ENCODE measurements around the gene ZNF469. TPM values are rescaled to one million over a fixed set of nuclear protein-coding genes. Genes with fewer than 3 reads are reported as not detected.
A peak's percentile ranks its signal among the peaks of the same experiment; 100 is the strongest.

Gene ZNF469
- total RNA-seq, 6 donors from 2014 or later, result 0.98 to 4.2 (median 2.4) TPM

DNA sequence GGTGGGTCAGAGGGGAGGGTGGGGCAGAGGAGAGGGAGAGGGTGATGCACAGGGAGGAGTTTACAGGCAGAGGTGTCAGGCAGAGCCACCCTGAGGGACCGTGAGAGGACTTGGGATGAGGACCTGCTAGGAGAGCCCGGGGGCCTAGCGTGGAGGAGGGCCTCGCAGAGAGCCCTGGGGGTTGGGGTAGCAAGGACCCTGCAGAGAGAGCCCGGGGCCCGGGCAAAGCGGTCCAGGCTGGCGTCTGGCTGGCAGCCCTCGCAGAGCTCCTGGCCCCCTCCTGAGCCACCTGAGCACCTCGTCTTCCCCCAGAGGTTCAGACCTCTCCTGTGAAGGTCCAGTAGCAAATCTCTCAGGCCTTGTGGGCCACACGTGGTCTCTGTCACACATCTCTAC lies 42.0 kb upstream of the ZNF469 start:
- WGBS, 2 donors, result 68 to 83% methylated on average over 10 of the region's 11 CpGs
- Histone ChIP-seq H3K27ac (no peak overlapping the region), H3K9me3 (peaks cover 0 to 6% (median 0%) of the 10 kb centered on the region in 4 donors), H3K27me3 (no peaks in the 10 kb centered on the region), H3K4me1 (no peaks in the 10 kb centered on the region), H3K4me3 (no peak overlapping the region), H3K36me3 (no peaks in the 10 kb centered on the region)
- DNase-seq (peak in 1 of 2 donors; percentile 41), ATAC-seq (ENCODE audit: low FRiP score in 2 of 2) (no peak)
- TF ChIP-seq POLR2AphosphoS5 (IDR thresholded peaks at IDR 0.05), result no peak
- TF ChIP-seq, protein P1, sequence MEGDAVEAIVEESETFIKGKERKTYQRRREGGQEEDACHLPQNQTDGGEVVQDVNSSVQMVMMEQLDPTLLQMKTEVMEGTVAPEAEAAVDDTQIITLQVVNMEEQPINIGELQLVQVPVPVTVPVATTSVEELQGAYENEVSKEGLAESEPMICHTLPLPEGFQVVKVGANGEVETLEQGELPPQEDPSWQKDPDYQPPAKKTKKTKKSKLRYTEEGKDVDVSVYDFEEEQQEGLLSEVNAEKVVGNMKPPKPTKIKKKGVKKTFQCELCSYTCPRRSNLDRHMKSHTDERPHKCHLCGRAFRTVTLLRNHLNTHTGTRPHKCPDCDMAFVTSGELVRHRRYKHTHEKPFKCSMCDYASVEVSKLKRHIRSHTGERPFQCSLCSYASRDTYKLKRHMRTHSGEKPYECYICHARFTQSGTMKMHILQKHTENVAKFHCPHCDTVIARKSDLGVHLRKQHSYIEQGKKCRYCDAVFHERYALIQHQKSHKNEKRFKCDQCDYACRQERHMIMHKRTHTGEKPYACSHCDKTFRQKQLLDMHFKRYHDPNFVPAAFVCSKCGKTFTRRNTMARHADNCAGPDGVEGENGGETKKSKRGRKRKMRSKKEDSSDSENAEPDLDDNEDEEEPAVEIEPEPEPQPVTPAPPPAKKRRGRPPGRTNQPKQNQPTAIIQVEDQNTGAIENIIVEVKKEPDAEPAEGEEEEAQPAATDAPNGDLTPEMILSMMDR (IDR thresholded peaks at IDR 0.05), result no peak
- no peak for TF ChIP-seq EP300 (IDR thresholded peaks at IDR 0.05)
- no peak for TF ChIP-seq POLR2A (IDR thresholded peaks at IDR 0.05)

DNA sequence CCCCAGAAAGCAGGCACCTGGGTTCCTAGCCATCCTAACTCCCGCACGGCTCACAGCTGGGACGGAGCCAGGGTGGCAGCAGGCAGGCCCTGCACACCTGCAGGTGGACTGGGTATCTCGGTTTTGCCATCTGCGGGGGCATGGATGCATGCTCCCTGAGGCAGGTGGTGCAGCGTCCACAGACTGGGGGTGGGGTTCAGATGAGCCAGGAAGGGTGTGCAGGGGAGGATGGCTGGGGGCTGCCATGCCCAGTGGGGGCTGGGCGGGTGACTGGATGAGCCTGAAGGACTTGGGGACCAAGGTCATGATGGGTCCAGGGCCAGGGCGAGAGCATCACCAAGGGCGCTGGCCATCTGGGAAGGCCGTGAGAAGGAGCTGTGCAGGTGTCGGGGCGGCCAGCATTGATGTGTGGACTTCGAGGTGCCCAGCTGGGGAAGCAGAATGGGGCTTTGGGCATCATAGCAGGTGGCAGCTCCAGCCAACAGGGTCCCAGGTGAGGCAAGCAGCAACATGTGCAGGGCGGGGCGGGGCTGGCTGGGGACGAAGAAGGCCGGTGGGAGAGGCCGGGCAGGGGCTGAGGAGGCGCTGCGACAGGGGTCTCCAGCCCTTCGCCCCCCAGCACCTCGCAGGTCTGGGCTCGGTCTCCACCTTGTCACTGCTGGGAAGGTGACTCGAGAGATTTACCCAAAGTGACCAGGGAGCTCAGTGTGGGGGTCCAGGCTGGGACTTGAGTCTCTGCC lies 41.0 kb upstream of the ZNF469 start:
- no peaks in the 10 kb centered on the region for H3K4me1 ChIP-seq
- TF ChIP-seq EP300 (IDR thresholded peaks at IDR 0.05) (no peak), POLR2AphosphoS5 (IDR thresholded peaks at IDR 0.05) (no peak), POLR2A (IDR thresholded peaks at IDR 0.05) (no peak)
- TF ChIP-seq, protein P1 (IDR thresholded peaks at IDR 0.05), result no peak
- no peak overlapping the region for H3K4me3 ChIP-seq
- H3K27me3 ChIP-seq, result no peaks in the 10 kb centered on the region
- DNase-seq, result peak in 1 of 2 donors; percentile 75
- WGBS, 2 donors, result 90 to 93% methylated on average over 23 to 24 of the region's 24 CpGs
- H3K27ac ChIP-seq, result no peak overlapping the region
- no peak for ATAC-seq (ENCODE audit: low FRiP score in 2 of 2)
- no peaks in the 10 kb centered on the region for H3K36me3 ChIP-seq
- H3K9me3 ChIP-seq, result peaks cover 0 to 6% (median 0%) of the 10 kb centered on the region in 4 donors

- TF ChIP-seq EP300 (IDR thresholded peaks at IDR 0.05) (no peak), POLR2AphosphoS5 (IDR thresholded peaks at IDR 0.05) (no peak), POLR2A (IDR thresholded peaks at IDR 0.05) (no peak)
- TF ChIP-seq, protein P1 (IDR thresholded peaks at IDR 0.05), result no peak
- Histone ChIP-seq H3K9me3 (peaks cover 0 to 6% (median 0%) of the 10 kb centered on the region in 4 donors), H3K27me3 (no peaks in the 10 kb centered on the region), H3K36me3 (no peaks in the 10 kb centered on the region), H3K4me3 (no peak overlapping the region), H3K4me1 (no peaks in the 10 kb centered on the region), H3K27ac (no peak overlapping the region)
- ATAC-seq (ENCODE audit: low FRiP score in 2 of 2) (no peak), DNase-seq (peak in 1 of 2 donors; percentile 42)
- WGBS, 2 donors, result 84 to 96% methylated on average over 10 to 16 of the region's 16 CpGs
These were observed 40.3 kb upstream of the ZNF469 start for GRCh38 chr16:88342491-88342890.

GRCh38 chr16:88343271-88343791 lies 39.4 kb upstream of the ZNF469 start:
- Histone ChIP-seq H3K4me1 (no peaks in the 10 kb centered on the region), H3K9me3 (peaks cover 0 to 6% (median 0%) of the 10 kb centered on the region in 4 donors), H3K4me3 (no peak overlapping the region), H3K36me3 (no peaks in the 10 kb centered on the region), H3K27me3 (no peaks in the 10 kb centered on the region), H3K27ac (no peak overlapping the region)
- WGBS, 2 donors, result 81 to 82% methylated on average over 8 of the region's 8 CpGs
- no peak for DNase-seq
- TF ChIP-seq, protein P1 (IDR thresholded peaks at IDR 0.05), result no peak
- TF ChIP-seq EP300 (IDR thresholded peaks at IDR 0.05), result no peak
- no peak for TF ChIP-seq POLR2A (IDR thresholded peaks at IDR 0.05)
- TF ChIP-seq POLR2AphosphoS5 (IDR thresholded peaks at IDR 0.05), result no peak
- no peak for ATAC-seq (ENCODE audit: low FRiP score in 2 of 2)

All from upper lobe of left lung (tissue), 6 donors.